Breast epithelium (tissue), 3 donors: ENCODE results near the gene PAFAH2.

Experiments
- POLR2A ChIP-seq: fragments of 450-650 bp; IDR thresholded peaks from one replicate; pipeline ENCODE4 v1.6.1; 2016; ENCODE audit warnings: antibody characterized with exemption, mild to moderate bottlenecking, moderate library complexity
- POLR2AphosphoS5 ChIP-seq, 3 donors: sonication (generic); formaldehyde crosslinking; IDR thresholded peaks; one replicate each; pipeline ENCODE4 v1.6.1; 2017; ENCODE audit warnings: antibody characterized with exemption in 3 of 3
- TF ChIP-seq, protein P1 (sequence below), 3 donors: fragments of 450-650 bp; IDR thresholded peaks; one replicate each; pipeline ENCODE4 v1.5.1; 2016 to 2017; ENCODE audit warnings: antibody characterized with exemption in 3 of 3, mild to moderate bottlenecking in 3 of 3, moderate library complexity in 3 of 3

DNA sequence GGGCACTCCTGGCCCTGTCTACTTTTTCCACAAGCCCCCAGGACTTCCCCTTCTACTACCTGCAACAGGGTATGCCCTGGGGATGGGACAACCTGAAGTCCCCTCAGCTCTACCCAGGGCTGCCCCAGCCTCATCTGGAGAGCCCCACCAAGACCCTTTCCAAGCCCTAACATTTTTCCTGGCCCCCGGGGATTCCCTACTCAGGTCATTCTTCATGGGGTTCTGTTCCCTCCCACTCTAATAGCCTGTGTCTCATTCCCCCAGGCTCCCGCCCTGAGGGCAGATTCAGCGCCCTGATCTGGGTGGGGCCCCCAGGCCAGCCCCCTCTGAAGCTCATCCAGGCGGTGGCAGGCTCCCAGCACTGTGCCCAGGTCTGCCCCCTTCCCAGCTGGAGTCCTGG lies 33.3 kb upstream of the PAFAH2 start:
- TF ChIP-seq POLR2A (no peak), POLR2AphosphoS5 (IDR thresholded peaks at IDR 0.05) (no peak)
- TF ChIP-seq, protein P1, sequence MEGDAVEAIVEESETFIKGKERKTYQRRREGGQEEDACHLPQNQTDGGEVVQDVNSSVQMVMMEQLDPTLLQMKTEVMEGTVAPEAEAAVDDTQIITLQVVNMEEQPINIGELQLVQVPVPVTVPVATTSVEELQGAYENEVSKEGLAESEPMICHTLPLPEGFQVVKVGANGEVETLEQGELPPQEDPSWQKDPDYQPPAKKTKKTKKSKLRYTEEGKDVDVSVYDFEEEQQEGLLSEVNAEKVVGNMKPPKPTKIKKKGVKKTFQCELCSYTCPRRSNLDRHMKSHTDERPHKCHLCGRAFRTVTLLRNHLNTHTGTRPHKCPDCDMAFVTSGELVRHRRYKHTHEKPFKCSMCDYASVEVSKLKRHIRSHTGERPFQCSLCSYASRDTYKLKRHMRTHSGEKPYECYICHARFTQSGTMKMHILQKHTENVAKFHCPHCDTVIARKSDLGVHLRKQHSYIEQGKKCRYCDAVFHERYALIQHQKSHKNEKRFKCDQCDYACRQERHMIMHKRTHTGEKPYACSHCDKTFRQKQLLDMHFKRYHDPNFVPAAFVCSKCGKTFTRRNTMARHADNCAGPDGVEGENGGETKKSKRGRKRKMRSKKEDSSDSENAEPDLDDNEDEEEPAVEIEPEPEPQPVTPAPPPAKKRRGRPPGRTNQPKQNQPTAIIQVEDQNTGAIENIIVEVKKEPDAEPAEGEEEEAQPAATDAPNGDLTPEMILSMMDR (IDR thresholded peaks at IDR 0.05) = no peak
